22Rv1 (cell line): Measurements from ENCODE around the gene ZNF212.

Source experiments
- H3K27ac ChIP-seq: fragments of 450-650 bp; 2 replicates; pipeline ENCODE4 v1.5.1; 2017
- ZFX ChIP-seq: fragments of 450-650 bp; IDR thresholded peaks from 2 replicates; pipeline ENCODE4 v1.6.1; 2017; ENCODE audit warnings: antibody characterized with exemption, borderline replicate concordance
- TF ChIP-seq, protein P1 (sequence below): fragments of 450-650 bp; IDR thresholded peaks from 2 replicates; pipeline ENCODE4 v1.5.1; 2017; ENCODE audit warnings: mild to moderate bottlenecking

ZNF212 gene

DNA sequence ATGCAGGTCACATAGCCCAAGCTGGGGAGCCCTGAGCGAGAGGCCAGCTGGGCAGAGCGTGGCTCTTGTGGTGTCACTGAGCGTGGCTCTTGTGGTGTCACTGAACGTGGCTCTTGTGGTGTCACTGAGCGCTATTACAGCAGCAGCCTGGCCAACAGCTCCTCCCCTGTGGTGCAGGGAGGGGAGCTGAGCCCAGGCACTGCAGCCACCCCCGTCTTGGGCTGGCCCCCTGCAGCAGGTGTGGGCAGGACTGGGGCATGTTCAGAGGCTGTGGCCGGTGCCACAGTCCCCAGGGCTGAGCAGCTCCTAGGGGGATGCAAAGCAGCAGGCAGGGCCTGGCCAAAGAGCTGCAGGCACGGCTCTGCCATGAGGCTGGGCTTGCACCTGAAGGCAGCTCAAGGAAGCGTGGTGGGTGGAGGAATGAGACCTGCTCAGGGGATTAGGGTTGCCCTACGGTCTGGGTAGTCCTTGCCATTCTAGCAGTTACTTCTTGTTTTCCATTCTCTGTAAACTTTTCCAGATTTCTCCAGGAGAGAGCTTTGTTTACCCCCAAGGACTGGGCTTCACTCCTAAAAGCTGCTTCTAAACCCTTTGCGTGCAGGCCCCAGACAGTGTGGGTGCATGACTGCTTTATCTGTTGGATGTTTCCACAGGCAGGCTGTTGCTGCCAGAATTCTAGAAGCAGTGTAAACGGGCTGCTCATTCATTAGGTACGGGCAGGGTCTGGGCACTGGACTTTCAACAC, 51.8 kb downstream of the ZNF212 start:
- H3K27ac ChIP-seq = no peak overlapping the region
- TF ChIP-seq, protein P1, sequence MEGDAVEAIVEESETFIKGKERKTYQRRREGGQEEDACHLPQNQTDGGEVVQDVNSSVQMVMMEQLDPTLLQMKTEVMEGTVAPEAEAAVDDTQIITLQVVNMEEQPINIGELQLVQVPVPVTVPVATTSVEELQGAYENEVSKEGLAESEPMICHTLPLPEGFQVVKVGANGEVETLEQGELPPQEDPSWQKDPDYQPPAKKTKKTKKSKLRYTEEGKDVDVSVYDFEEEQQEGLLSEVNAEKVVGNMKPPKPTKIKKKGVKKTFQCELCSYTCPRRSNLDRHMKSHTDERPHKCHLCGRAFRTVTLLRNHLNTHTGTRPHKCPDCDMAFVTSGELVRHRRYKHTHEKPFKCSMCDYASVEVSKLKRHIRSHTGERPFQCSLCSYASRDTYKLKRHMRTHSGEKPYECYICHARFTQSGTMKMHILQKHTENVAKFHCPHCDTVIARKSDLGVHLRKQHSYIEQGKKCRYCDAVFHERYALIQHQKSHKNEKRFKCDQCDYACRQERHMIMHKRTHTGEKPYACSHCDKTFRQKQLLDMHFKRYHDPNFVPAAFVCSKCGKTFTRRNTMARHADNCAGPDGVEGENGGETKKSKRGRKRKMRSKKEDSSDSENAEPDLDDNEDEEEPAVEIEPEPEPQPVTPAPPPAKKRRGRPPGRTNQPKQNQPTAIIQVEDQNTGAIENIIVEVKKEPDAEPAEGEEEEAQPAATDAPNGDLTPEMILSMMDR = no peak
- no peak for TF ChIP-seq ZFX

DNA sequence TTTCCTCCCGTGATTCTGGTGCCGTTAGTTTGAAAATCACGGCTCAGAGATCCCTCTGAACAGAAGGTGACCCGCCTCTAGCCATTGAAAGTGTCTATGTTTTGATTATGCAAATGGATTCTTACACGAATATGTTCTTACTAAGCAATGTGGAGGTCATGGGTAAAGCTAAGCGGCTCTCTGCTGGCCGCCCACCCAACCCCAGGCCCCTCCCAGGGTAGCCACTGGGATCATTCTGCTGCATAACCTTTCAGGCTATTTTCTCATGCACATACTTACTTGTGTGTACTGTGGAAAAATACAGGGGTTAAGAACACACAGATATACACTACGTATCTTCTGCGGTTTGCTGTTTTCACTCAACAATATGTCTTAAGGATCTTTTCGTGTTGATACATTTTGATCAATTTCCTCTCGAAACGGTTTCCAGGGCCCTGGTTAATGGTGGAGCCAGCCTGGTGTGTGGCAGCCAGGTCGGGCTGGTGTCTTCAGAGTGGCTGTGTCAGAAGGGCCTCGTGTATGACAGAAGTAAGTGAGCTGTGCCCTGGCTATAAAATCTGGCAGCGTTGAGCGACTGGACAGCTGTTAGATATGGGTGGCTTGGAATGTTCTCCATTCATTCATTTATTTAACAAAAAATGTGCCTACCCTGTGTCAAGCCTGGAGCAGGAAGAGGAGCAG, 52.5 kb downstream of the ZNF212 start:
- no peak overlapping the region for H3K27ac ChIP-seq
- TF ChIP-seq, protein P1 = no peak
- TF ChIP-seq ZFX = no peak

DNA sequence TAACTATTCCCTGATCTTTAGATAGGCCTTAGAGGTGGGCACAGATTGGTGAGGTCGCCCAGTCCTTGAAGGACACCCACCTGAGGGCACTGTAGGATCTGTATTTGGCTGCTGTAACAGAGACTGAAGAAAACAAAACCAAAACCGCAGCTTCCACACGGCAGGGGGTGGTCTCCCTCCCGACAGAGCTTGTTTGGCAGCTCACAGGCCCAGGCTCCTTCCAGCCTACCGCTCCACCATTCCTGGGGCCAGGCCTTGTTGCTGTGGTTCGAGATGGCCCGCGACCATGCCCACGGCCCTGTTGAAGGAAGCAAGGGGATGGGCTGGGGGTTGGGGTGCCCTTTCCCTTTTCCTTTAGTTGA, 53.0 kb downstream of the ZNF212 start:
- no peak for TF ChIP-seq ZFX
- TF ChIP-seq, protein P1 = no peak
- no peak overlapping the region for H3K27ac ChIP-seq

DNA sequence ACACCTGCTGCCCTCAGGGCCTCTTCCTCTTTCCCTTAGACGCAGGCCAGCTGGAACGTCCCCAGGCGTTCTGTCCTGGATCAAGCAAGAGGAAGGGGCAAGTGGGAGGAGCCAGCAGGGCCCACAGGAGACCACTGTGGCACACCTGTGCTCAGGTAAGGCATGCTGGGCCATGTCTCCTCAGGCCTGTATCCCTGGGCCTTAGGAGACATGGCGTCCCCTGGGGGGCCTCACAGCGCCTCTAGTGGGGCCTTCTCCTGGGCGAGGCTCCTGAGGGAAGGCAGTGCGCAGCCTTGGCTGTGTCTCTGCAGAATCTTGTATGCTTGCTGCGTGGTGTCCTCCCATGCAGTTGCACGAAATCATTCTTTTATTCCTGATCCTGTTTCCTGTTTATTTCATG, 53.9 kb downstream of the ZNF212 start:
- TF ChIP-seq ZFX = no peak
- TF ChIP-seq, protein P1 = no peak

DNA sequence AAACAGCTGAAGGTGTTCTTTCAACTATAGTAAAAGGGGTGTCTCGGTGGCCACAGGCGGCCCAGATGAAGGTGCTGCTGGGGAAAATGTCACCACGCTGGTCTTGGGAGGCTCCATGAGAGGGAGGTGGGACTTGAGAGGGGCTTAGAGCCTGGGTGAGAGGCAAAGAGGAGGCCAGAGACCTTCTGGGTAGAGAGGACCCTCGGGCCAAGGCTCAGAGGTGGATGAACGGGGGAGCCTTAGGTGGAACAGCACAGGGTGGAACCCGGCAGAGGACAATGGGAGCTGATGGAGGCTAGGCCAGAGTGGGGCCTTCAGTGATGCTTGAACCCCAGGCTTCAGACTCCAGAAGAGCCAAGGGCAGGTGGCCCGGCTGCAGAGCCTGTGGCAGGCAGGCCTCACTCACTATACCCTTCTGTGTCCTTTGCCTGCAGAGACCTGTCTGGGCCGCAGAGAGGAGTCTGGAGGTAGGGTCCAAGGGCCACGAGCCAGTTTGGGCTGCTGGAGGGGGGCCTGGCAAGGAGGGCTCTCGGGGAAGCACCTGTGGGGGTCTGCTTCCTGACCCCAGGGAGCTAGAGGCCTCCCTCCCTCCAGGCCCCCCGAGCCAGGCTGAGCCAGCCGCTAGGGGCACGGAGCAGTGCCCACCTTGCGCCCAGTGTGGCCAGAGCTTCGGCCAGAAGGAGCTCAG, 54.6 kb downstream of the ZNF212 start:
- H3K27ac ChIP-seq = no peak overlapping the region
- TF ChIP-seq, protein P1 = no peak
- no peak for TF ChIP-seq ZFX

More for the DNA sequence above, 53.9 kb downstream of the ZNF212 start:
- H3K27ac ChIP-seq = no peak overlapping the region

DNA sequence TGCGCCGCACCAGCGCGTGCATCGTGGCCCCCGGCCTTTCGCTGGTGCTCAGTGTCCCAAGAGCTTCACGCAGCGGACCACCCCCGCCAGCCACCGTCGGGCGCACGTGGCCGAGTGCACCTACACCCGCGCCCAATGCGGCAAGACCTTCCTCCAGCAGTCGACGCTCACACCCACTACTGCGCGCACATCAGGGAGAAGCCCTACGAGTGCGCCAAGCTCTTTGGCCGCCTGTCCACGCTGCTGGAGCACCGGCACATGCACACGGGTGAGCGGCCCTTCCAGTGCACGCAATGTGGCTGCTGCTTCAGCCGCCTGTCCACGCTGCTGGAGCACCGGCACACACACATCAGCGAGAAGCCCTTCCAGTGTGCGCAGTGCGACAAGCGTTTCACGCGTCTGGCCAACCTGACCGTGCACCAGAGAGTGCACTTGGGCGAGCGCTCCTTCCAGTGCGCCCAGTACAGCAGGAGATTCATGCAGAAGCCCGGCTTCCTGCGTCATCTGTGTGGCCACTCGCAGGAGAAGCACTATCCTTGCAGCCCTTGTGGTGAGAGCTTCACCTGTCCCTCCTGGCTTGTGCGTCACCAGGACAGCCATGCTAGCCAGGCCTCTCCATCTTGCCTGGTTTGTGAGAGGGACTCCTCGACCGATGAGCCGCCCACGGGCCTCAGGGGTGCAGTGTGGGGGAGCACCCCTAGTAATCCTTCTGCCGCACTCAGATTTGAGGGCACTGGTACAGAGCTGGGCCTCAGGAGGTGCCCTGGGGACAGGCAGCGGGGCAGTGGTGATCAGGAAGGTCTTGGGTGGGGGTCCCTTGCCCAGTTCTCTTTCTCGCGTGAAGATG, 55.4 kb downstream of the ZNF212 start:
- H3K27ac ChIP-seq = no peak overlapping the region
- no peak for TF ChIP-seq ZFX
- TF ChIP-seq, protein P1 = no peak
